RCC 7860 (cell line): ENCODE data around the gene ANKRD13D.

ENCODE experiments used
- DNase-seq: peaks from one replicate; pipeline ENCODE4 v3.0.0-alpha.2; 2015; ENCODE audit warnings: low spot score
- FAIRE-seq: peaks from 2 replicates; lab custom pipeline; 2012; peaks lifted over from hg19 to GRCh38; lab: Jason Lieb, UNC

The ANKRD13D gene

DNA sequence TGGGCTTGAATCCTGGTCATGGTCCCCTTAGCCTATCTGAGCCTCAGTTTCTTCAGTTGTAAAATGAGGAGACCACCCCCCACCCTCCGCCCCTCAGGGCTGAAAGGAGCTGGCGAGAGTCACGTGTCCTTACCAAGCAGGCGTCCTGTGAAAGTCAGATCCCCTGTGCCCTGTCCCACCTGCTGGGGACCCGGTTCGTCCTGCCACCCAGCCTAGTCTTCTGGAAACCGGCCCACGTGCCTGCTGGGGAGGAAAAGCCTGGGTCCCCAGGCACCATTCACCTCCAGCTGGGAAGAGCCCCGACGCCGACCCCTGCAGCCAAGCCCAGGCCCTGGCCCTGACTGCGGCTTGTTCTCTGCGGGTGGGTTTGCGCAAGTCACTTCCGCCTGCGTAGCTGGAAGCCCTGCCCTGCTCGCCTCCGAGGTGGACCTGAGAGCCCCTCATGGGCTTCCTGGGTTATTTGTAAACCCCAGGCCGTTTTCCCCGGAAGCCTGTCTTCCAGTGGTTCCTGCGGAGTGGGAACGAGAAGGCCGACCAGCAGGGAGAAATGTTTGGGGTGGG lies 13.5 kb downstream of the ANKRD13D start:
- DNase-seq (no peak), FAIRE-seq (no peak)

DNA sequence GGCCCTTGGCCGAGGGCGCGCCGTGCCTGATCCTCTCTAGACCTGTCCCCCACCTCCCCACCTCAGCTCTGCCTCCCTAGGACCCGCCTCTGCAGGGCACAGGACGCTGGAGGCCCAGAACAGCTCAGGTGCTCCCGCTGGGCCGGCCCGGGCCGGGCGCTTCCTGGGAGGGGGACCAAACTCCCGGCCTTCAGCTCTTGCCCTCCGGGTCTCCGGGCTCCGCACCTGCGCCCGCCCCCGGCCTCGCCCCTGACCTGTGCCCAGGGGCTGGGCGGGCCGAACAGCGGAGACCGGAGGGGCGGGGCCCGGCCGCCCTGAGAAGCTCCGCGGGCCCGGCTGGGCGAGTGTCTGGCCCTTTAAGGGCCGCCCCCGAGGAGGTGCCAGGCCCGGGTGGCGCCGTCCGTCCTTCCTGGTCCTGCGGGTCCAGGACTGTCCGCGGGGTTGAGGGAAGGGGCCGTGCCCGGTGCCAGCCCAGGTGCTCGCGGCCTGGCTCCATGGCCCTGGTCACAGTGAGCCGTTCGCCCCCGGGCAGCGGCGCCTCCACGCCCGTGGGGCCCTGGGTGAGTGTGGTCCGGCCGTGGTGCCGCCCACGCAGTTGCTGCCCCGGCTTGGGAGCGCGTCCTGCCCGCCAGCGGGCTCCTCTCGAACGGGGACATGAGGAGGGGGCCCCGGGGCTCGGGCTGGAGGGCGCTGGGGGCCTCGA lies 14.2 kb downstream of the ANKRD13D start, which contains the start of gene SSH3:
SSH3 (plus strand) TSS at position 399 of the 703 bp plus-strand sequence; CDS start at position 495, 96 bp downstream.
- FAIRE-seq (no peak), DNase-seq (peak; percentile 49)

DNA sequence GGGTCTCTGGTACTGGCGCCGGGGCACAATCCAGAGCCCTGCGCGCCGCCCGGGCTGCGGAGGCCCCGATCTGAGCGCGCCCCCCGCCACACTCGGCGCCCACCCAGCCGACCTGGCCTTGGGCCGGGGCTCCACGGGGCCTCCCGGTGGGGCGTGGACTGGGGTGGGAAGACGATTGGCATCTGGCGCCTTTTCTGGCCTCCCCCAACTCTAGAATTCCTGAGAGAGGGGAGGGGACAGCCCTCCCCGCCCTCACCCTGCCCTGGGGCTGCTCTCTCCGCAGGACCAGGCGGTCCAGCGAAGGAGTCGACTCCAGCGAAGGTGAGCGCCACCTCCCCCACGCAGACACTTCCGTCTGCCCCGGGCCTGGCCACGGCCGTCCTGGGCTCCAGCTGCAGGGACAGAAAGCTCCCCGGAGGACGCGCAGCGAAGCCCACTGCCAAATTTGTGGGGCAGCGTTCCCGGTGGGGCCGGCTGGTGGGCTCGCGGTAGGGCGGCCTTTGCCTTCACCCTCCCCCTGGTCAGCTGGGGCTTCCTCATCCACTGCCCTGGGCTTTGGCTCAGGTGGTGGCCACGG lies 14.8 kb downstream of the ANKRD13D start:
- FAIRE-seq (no peak), DNase-seq (peak; percentile 5)

DNA sequence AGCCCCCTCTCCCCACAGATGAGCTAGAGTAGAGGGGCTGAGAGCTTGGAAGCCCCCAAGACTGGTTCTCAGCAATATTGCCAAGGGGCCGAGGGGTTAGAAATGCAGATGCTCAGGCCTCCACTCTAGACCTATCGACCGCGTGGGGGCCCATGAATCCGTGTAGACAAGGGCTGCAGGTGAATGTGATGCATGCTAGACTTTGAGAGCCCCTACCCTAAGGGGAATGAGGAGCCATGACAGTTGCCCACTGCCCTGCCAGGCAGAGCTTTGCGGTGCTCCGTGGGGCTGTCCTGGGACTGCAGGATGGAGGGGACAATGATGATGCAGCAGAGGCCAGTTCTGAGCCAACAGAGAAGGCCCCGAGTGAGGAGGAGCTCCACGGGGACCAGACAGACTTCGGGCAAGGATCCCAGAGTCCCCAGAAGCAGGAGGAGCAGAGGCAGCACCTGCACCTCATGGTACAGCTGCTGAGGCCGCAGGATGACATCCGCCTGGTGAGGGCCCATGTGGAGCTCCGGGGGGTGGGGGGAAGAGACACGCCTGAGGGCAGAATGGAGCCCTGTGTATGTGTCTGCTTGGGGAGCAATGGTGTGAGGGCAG lies 15.5 kb downstream of the ANKRD13D start:
- DNase-seq: no peak
- no peak for FAIRE-seq

DNA sequence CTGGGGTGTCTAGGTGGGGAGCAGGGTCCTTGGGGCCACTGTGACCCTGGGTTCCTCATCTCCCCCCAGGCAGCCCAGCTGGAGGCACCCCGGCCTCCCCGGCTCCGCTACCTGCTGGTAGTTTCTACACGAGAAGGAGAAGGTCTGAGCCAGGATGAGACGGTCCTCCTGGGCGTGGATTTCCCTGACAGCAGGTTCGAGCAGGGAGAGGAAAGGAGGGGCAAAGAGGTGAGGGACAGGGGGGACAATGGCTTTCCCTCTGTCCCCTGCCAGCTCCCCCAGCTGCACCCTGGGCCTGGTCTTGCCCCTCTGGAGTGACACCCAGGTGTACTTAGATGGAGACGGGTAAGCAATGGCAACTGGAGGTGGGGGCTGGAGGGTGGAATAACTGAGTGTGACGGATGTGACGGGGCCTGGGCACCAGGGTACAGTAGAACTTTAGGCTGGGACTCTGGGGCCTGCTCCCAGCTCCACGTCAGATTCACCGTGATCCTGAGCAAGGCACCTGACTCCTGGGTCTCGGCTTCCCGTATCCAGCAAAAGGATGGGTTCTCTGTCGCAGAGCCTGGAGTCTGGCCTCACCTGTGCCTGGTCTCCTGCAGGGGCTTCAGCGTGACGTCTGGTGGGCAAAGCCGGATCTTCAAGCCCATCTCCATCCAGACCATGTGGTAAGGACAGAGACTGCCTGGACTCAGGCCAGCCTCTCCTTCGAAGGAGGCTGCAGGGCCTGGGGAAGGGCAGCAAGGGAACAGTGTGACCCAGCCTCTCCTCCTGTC lies 17.9 kb downstream of the ANKRD13D start:
- FAIRE-seq (no peak), DNase-seq (no peak)

DNA sequence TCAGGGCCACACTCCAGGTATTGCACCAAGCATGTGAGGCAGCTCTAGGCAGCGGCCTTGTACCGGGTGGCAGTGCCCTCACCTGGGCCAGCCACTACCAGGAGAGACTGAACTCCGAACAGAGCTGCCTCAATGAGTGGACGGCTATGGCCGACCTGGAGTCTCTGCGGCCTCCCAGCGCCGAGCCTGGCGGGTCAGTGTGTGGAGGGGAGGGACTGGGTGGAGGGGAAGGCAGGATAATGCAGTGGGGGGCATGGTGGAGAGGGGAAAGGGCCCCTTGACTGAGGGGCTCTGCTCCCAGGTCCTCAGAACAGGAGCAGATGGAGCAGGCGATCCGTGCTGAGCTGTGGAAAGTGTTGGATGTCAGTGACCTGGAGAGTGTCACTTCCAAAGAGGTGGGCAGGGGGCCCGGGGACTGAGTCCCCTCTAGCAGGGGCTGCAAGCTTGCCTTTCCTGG lies 18.5 kb downstream of the ANKRD13D start:
- DNase-seq (no peak), FAIRE-seq (no peak)

DNA sequence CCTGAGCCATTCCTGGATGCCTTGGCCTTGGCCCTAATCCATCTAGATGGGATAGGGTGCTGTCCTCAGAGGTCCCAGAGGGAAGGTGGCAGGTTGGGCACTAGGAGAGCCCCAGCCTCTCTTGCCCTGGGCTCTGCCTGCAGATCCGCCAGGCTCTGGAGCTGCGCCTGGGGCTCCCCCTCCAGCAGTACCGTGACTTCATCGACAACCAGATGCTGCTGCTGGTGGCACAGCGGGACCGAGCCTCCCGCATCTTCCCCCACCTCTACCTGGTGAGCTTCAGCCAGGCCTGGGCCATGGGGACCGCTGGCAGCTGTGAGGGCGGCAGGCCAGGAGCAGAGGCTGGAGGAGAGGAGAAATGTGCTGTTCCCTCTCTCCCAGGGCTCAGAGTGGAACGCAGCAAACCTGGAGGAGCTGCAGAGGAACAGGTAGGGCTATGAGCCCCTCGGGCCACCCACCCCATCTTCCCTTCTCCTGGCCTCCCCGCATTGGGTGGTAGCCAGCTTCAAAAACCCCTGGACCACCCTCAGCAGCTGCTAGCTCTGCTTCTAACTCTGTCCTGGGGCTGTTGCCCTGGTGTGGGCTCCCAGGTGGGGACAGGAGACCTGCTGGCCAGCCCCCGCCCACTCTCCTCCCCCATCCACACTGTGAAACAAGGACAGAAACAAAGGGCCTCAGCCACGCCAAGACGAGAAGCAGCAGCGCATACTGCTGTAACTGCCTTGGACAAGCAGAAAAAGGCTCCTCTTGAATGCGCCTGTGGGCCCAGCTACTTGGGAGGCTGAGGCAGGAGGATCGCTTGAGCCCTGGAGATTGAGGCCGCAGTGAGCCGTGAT lies 19.1 kb downstream of the ANKRD13D start:
- DNase-seq (no peak), FAIRE-seq (no peak)

DNA sequence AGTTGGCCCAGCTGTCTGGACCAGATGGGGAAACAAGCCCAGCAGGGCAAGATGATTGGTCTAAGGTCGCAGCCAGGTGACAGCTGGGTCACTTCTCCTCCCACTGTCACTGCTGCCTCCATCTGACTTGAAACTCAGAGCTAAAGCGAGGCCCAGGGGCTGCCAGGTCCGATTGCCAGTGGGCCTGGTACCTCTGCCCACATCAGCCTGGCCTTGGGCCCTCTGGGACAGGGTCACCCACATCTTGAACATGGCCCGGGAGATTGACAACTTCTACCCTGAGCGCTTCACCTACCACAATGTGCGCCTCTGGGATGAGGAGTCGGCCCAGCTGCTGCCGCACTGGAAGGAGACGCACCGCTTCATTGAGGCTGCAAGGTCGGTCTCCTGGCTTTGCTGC lies 20.1 kb downstream of the ANKRD13D start:
- no peak for DNase-seq
- FAIRE-seq: no peak

DNA sequence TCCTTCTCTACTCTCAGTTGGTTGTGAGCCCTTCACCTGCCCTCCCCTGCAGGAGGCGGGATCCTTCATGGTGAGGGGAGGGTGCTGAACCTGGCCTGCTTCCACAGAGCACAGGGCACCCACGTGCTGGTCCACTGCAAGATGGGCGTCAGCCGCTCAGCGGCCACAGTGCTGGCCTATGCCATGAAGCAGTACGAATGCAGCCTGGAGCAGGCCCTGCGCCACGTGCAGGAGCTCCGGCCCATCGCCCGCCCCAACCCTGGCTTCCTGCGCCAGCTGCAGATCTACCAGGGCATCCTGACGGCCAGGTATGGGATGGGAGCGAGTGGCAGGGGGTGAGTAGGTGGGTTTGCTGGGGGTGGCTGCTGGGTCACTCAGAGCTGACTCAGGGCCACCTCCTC lies 20.6 kb downstream of the ANKRD13D start:
- DNase-seq: no peak
- FAIRE-seq: no peak

DNA sequence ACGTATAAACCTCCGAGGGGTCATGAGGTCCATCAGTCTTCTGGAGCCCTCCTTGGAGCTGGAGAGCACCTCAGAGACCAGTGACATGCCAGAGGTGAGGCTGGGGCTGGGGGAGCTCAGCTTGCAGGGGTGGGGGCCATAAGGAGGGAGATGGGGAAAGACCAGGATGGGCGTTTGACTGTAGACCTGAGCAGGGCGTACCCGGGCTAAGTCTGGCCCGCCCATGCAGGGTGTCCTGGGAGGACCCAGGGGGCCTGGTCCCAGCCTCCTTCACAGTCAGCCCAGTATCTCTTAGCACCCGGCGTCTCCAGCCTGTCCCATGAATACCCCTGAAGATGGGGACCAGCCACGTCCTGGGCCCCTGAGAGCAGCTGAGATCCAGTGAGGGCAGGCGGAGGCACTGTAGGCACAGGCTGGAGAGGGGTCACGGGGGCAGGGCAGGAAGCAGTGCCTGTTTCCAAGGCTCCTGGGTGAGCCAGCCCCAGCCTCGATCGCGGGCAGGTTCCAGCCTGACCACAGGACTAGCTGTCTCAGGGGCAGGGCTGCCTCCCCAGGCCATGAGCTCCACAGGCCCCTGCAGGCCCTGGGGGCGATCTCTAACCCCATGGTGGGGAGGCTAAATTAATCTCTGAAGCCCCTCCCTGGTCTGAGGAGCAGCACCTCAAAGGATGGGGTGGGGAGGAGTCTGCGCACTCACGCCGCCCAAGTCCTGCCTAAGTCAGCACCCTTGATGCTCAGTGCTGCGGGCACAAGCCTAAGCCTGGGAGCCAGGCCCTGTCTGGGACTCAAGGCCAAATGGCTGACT lies 21.3 kb downstream of the ANKRD13D start:
- no peak for FAIRE-seq
- no peak for DNase-seq

DNA sequence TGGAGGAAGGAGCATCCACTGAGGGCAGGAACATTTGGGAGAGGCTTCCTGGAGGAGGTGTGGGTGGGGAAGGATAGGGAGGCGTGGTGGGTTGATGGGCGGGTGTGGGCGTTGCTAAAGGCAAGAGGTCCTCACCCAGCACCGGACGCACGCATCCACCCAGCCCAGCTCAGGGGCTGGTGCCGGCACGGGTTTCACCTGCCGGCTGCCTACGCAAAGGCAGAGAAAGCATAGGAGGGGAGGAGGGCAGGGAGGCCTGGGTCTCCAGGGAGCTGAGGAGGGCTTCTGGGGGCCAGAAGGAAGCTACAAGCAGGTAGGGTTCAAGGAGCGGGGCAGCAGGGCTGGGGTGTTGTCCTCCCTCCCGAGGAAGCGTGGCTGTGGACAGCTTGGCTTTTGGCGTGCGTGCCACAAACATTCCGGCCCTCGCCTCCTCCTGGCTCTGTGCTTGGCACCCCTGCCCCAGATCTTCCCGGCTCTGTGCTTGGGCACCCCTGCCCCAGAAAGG lies 22.0 kb downstream of the ANKRD13D start:
- DNase-seq: no peak
- no peak for FAIRE-seq

DNA sequence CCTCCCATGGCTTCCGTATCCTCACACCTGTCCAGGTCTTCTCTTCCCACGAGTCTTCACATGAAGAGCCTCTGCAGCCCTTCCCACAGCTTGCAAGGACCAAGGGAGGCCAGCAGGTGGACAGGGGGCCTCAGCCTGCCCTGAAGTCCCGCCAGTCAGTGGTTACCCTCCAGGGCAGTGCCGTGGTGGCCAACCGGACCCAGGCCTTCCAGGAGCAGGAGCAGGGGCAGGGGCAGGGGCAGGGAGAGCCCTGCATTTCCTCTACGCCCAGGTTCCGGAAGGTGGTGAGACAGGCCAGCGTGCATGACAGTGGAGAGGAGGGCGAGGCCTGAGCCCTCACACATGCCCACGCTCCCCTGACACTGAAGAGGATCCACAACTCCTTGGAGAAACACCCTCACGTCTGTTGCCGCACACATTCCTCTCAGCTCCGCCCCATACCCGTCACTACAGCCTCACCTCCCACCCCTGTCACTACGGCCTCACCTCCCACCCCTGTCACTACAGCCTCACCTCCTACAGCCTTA lies 22.5 kb downstream of the ANKRD13D start:
- DNase-seq (no peak), FAIRE-seq (no peak)

DNA sequence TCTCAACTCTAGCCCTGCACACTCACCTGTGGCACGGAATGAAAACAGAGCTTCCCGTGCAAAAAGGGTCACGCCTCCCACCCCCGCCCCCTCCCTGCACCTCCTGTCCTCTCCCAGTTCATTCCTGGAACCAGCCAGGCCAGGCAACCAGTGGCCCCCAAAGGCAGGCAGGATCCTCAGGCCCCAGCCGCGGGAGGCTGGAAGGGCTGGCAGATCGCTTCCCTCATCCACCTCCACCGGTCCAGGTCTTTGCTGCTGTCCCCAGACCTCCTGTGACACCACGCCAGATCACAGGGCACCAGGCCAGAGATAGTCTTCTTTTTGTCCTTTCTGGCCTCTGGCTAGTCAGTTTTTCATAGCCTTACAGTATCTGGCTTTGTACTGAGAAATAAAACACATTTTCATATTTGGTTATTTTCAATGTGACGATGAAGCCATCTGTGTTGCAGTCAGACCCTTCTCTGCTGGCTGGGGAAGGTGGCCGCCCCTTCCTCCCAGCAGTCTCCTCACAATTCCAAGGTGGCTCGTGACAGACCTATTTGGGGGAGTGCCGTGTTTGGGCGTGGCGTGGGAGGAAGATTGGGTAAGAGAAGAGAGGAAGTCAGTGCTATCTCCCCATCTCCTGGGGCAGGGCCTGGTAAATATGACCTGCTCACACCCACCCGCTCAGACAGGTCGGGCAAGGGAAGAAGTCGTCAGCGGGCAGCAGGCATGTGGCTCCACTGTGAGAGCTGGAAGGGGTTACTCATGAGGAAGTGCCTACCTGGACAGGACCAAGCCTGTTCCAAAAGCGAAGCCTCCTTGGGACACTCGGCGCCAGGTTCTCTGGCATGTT lies 23.3 kb downstream of the ANKRD13D start:
- no peak for FAIRE-seq
- DNase-seq: no peak

DNA sequence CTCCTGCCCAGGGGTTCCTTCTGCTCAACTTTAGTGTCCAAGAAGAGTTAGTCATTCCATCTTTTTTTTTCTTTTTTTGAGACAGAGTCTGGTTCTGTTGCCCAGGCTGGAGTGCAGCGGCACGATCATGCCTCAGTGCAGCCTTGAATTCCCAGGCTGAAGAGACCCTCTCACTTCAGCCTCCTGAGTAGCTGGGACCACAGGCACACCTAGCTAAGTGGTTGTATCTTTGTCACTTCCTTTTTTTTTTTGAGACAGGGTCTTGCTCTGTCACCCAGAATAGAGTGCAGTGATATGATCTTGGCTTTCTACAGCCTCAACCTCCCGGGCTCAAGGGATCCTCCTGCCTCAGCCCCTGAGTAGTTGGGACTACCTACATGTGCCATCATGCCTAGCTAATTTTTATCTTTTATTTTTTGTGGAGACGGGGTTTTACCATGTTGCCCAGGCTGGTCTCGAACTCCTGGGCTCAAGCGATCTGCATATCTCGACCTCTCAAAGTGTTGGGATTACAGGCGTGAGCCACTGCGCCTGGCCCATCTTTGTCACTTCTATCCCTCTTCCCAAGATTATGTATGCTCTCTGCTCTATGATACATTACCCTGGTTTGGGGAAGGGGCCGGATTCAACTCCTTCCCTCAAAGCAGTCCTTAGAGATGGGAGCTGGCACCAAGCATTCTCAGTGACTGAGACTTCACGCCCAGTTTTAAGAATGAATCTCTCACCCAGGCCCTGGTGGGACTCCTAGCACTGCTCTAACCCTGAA lies 24.2 kb downstream of the ANKRD13D start:
- DNase-seq (no peak), FAIRE-seq (no peak)

DNA sequence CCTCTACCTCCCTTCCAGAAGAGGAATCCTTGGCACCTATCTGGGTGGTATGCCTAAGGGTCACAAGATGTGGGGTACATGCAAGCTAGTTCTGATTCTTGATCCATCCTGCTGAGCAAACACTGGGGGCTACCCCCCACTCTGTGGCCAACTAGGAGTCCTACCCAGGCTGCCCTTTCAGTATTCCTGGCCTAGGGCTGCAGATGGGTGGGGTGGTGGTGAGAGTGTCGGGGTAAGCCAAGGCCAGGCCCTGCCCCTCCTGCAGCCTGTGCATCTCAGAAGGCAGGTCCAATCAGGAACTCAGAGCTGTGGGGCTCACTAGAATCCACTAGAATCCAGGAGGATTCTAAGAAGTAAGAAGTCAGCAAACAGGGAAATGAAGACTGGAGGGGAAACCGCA lies 25.1 kb downstream of the ANKRD13D start:
- FAIRE-seq (no peak), DNase-seq (no peak)

DNA sequence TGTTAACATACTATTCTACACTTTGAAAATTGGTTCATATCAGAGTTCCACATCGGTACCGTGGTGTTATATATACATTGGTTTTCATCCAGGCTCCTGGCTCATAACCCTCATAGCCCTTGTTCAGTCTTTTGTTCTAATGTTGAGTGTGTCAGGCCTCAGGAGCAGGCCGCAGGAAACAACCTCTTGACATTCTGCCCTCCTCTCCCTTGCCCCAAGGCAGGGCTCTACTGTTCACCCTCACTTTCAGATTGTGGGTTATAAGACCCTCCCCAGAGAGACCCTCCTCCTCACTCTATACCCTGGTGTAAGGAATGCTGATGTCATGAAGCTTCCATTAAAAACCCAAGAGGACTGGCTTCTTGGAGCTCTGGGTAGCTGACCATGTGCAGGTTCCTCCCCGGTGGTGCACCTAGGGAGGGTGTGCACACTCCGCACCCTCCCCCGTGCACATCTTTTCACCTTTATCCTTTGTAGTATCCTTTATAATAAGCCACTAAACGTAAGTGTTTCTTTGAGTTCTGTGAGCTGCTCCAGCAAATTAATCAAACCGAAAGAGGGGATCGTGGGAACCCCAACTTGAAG lies 26.3 kb downstream of the ANKRD13D start:
- FAIRE-seq (no peak), DNase-seq (no peak)

DNA sequence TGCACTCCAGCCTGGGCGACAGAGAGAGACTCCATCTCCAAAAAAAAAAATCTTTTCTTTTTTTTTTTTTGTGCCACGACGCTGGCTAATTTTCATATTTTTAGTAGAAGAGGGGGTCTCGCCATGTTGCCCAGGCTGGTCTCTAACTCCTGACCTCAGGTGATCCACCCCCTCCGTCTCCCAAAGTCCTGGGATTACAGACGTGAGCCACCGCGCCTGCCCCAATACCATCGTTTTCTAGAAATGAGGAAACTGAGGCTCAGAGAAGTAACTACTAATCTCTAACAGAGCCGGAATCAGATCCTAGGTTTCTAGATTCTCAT lies 27.7 kb downstream of the ANKRD13D start:
- DNase-seq (no peak), FAIRE-seq (no peak)
